Measurements from ENCODE around the gene FGF23. TPM values are rescaled to one million over a fixed set of nuclear protein-coding genes. Genes with fewer than 3 reads are reported as not detected.

FGF23 gene
- total RNA-seq, 1 donor from 2014 or later, result not detected

DNA sequence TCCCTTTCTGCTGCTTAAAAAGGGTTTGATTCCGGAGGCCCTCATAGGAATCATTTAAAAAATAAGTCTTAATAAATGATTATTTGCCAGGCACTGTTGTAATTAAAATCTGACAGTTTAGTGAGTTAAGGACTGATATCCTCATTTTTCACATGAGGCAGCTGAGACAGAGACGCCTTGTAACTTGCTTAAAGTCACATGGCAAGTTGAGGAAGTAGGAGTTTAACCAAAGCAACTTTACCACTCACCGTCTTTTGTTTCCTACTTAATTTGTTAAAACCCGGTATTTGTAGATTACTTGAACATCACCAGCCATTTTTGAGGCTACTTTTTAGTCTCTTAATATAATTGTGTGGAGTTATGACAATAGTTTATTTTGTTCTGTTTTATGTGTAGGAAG, 56.1 kb downstream of the FGF23 start:
- ATAC-seq (no peak), DNase-seq (no peak)
- intact Hi-C loops (cut with micrococcal nuclease), result no loop called here

- no peak for ATAC-seq
- intact Hi-C loops (cut with micrococcal nuclease), result no loop called here
- DNase-seq, result no peak
Measured at GRCh38 chr12:4322726-4323125, 56.8 kb downstream of the FGF23 start.

- DNase-seq, result peak; percentile 98
- peak; percentile 100 for ATAC-seq
- intact Hi-C loops (cut with micrococcal nuclease), result no loop called here
Measured at GRCh38 chr12:4320853-4321701, 58.4 kb downstream of the FGF23 start, which contains the start of gene TIGAR. TSS of gene TIGAR (plus strand) at chr12:4321213. CDS start at chr12:4321272, 59 bp downstream.

- no peak for DNase-seq
- ATAC-seq, result peak; percentile 41
- intact Hi-C loops (cut with micrococcal nuclease), result no loop called here
Measured at GRCh38 chr12:4320497-4320852, 59.0 kb downstream of the FGF23 start.

Other genes starting within 250 kb of the FGF23 start
- 281 TPM for gene CCND2, start 106.0 kb downstream of the FGF23 start, total RNA-seq
- 14.4 TPM for gene TIGAR, start 58.5 kb downstream of the FGF23 start, total RNA-seq
- not detected for gene FGF6, start 66.1 kb upstream of the FGF23 start, total RNA-seq
- gene RAD51AP1, start 159.2 kb upstream of the FGF23 start, total RNA-seq, result 1.2 TPM
- gene DYRK4, start 182.5 kb upstream of the FGF23 start, total RNA-seq, result 26.6 TPM